HG03575 (cell line): Measurements from ENCODE around the gene TMEM45A.
"Not testable (repeated sequence)": the region's sequence is repeated elsewhere in the genome, so short reads cannot be mapped to it uniquely, and the experiment has no call there.

Experiments
- ATAC-seq: cut with Tn5 transposase; IDR thresholded peaks from one replicate; pipeline ENCODE4 v1.9.1; 2021; ENCODE audit not compliant: unreplicated experiment, insufficient number of reproducible peaks, low FRiP score; ENCODE audit errors: extremely low read depth

Gene TMEM45A

GRCh38 chr3:100478521-100478920 is 13.9 kb upstream of the TMEM45A start:
- not testable (repeated sequence) for ATAC-seq

- ATAC-seq, result no peak
These were observed 12.3 kb upstream of the TMEM45A start for GRCh38 chr3:100480081-100480480.

- ATAC-seq, result no peak
These were observed 10.2 kb upstream of the TMEM45A start for GRCh38 chr3:100482176-100482575.

- no peak for ATAC-seq
These were observed 8.9 kb upstream of the TMEM45A start for GRCh38 chr3:100483529-100483928.

- no peak for ATAC-seq
These were observed 5.6 kb upstream of the TMEM45A start for GRCh38 chr3:100486808-100487207.

GRCh38 chr3:100489118-100489517 is 3.3 kb upstream of the TMEM45A start:
- no peak for ATAC-seq

- ATAC-seq, result peak; percentile 24
These were observed 4.4 kb downstream of the TMEM45A start for GRCh38 chr3:100496711-100497261.

- no peak for ATAC-seq
These were observed 7.2 kb downstream of the TMEM45A start for GRCh38 chr3:100499651-100500050.

- ATAC-seq, result no peak
These were observed 8.0 kb downstream of the TMEM45A start for GRCh38 chr3:100500320-100500880.

- no peak for ATAC-seq
These were observed 11.0 kb downstream of the TMEM45A start for GRCh38 chr3:100503448-100503847.

GRCh38 chr3:100506355-100506754 is 13.9 kb downstream of the TMEM45A start:
- ATAC-seq, result no peak

- not testable (repeated sequence) for ATAC-seq
These were observed 17.4 kb downstream of the TMEM45A start for GRCh38 chr3:100509818-100510217.

GRCh38 chr3:100516232-100516631 is 23.8 kb downstream of the TMEM45A start:
- ATAC-seq, result no peak

GRCh38 chr3:100516838-100517237 is 24.4 kb downstream of the TMEM45A start:
- no peak for ATAC-seq

GRCh38 chr3:100517276-100517675 is 24.9 kb downstream of the TMEM45A start:
- no peak for ATAC-seq

GRCh38 chr3:100518244-100518643 is 25.8 kb downstream of the TMEM45A start:
- ATAC-seq, result no peak

GRCh38 chr3:100518983-100519382 is 26.6 kb downstream of the TMEM45A start:
- ATAC-seq, result no peak

- no peak for ATAC-seq
These were observed 29.0 kb downstream of the TMEM45A start for GRCh38 chr3:100521439-100521845.

- no peak for ATAC-seq
These were observed 29.7 kb downstream of the TMEM45A start for GRCh38 chr3:100522125-100522524.

- ATAC-seq, result no peak
These were observed 30.8 kb downstream of the TMEM45A start for GRCh38 chr3:100523050-100523760.
